Testis (tissue), 2 donors: Measurements from ENCODE around the gene EXOSC5.

Experiments
- CTCF ChIP-seq, 3 experiments: fragments of 450-650 bp in 2 of 3; fragments of 200-600 bp in 1 of 3; sonication (generic) in 1 of 3; IDR thresholded peaks; one replicate each; pipeline ENCODE4 v1.5.1; 2016 to 2019; ENCODE audit warnings: antibody characterized with exemption in 3 of 3, mild to moderate bottlenecking in 2 of 3, moderate library complexity in 1 of 3
- POLR2A ChIP-seq: fragments of 450-650 bp; IDR thresholded peaks from one replicate; pipeline ENCODE4 v1.6.1; 2017; ENCODE audit warnings: antibody characterized with exemption, mild to moderate bottlenecking, moderate library complexity

GRCh38 chr19:41357746-41358145 is 39.4 kb downstream of the EXOSC5 start:
- TF ChIP-seq POLR2A: no peak
- no peak for TF ChIP-seq CTCF (IDR thresholded peaks at IDR 0.05)
